ENCODE measurements around the gene CNTF.

Gene CNTF

GRCh38 chr11:58608331-58608730 is 14.1 kb upstream of the CNTF start:
- DNase-seq, result no peak

- DNase-seq, result no peak
These were observed 12.7 kb upstream of the CNTF start for GRCh38 chr11:58609723-58610122.

- no peak for DNase-seq
These were observed 9.2 kb upstream of the CNTF start for GRCh38 chr11:58613228-58613627.

GRCh38 chr11:58615559-58615958 is 6.9 kb upstream of the CNTF start:
- no peak for DNase-seq

- DNase-seq, result no peak
These were observed 5.9 kb upstream of the CNTF start for GRCh38 chr11:58616594-58616993.

GRCh38 chr11:58617976-58618557 is 4.4 kb upstream of the CNTF start:
- DNase-seq, result no peak

GRCh38 chr11:58621586-58622262 is 741 bp upstream of the CNTF start:
- DNase-seq, result no peak

- DNase-seq, result no peak
These were observed 2.6 kb downstream of the CNTF start for GRCh38 chr11:58625086-58625485.

GRCh38 chr11:58625826-58626460 is 3.5 kb downstream of the CNTF start:
- DNase-seq, result no peak

GRCh38 chr11:58626934-58627483 is 4.5 kb downstream of the CNTF start:
- no peak for DNase-seq

GRCh38 chr11:58628446-58628845 is 6.0 kb downstream of the CNTF start:
- no peak for DNase-seq

GRCh38 chr11:58629857-58630256 is 7.4 kb downstream of the CNTF start:
- peak; percentile 8 for DNase-seq

GRCh38 chr11:58631378-58631777 is 8.9 kb downstream of the CNTF start:
- DNase-seq, result no peak

GRCh38 chr11:58632510-58632909 is 10.0 kb downstream of the CNTF start:
- DNase-seq, result no peak

- no peak for DNase-seq
These were observed 14.1 kb downstream of the CNTF start for GRCh38 chr11:58636587-58636986.

- DNase-seq, result no peak
These were observed 14.9 kb downstream of the CNTF start for GRCh38 chr11:58637371-58637770.

GRCh38 chr11:58639103-58639502 is 16.6 kb downstream of the CNTF start:
- DNase-seq, result no peak

- no peak for DNase-seq
These were observed 17.2 kb downstream of the CNTF start for GRCh38 chr11:58639669-58640068.

- DNase-seq, result no peak
These were observed 18.0 kb downstream of the CNTF start for GRCh38 chr11:58640386-58641023.

- DNase-seq, result no peak
These were observed 18.9 kb downstream of the CNTF start for GRCh38 chr11:58641341-58641740.

GRCh38 chr11:58641803-58642581 is 19.5 kb downstream of the CNTF start:
- no peak for DNase-seq

- no peak for DNase-seq
These were observed 23.4 kb downstream of the CNTF start for GRCh38 chr11:58645854-58646253.

- DNase-seq, result no peak
These were observed 24.8 kb downstream of the CNTF start for GRCh38 chr11:58647141-58647699.
